ENCODE data around the gene QPCT. TPM values are rescaled to one million over a fixed set of nuclear protein-coding genes. Genes with fewer than 3 reads are reported as not detected.

Gene QPCT
- total and polyA plus RNA-seq, 11 donors: 1.3 to 7.2 (median 2.8) TPM

DNA sequence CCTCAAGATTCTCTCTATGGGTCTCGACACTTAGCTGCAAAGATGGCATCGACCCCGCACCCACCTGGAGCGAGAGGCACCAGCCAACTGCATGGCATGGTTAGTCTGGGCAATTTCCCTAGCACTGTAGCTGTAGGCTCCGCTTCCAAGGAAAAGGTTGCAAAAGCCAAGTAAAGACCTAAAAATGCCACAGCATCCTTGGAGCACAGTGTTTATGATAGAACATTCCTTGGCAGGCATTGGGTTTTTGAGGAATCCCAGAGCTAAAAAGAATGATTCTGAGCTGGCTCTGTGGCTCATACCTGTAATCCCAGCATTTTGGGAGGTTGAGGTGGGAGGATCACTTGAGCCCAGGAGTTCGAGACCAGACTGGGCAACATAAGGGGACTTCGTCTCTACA is 22.9 kb downstream of the QPCT start:
- H3K36me3 ChIP-seq: no peaks in the 10 kb centered on the region
- H3K9me3 ChIP-seq: no peaks in the 10 kb centered on the region
- intact Hi-C loops (cut with DNase I): no loop called here
- no peak for DNase-seq
- 96 to 98% (median 97%) methylated on average over 7 of the region's 7 CpGs for WGBS, 4 donors
- H3K27me3 ChIP-seq: no peaks in the 10 kb centered on the region
- no peak overlapping the region for H3K27ac ChIP-seq
- no peak for ATAC-seq
- peaks cover 0 to 5% (median 0%) of the 10 kb centered on the region in 12 donors for H3K4me1 ChIP-seq
- no peak overlapping the region for H3K4me3 ChIP-seq
- no peak for TF ChIP-seq POLR2A (IDR thresholded peaks at IDR 0.05)
- TF ChIP-seq, protein P1, sequence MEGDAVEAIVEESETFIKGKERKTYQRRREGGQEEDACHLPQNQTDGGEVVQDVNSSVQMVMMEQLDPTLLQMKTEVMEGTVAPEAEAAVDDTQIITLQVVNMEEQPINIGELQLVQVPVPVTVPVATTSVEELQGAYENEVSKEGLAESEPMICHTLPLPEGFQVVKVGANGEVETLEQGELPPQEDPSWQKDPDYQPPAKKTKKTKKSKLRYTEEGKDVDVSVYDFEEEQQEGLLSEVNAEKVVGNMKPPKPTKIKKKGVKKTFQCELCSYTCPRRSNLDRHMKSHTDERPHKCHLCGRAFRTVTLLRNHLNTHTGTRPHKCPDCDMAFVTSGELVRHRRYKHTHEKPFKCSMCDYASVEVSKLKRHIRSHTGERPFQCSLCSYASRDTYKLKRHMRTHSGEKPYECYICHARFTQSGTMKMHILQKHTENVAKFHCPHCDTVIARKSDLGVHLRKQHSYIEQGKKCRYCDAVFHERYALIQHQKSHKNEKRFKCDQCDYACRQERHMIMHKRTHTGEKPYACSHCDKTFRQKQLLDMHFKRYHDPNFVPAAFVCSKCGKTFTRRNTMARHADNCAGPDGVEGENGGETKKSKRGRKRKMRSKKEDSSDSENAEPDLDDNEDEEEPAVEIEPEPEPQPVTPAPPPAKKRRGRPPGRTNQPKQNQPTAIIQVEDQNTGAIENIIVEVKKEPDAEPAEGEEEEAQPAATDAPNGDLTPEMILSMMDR (IDR thresholded peaks at IDR 0.05): no peak

DNA sequence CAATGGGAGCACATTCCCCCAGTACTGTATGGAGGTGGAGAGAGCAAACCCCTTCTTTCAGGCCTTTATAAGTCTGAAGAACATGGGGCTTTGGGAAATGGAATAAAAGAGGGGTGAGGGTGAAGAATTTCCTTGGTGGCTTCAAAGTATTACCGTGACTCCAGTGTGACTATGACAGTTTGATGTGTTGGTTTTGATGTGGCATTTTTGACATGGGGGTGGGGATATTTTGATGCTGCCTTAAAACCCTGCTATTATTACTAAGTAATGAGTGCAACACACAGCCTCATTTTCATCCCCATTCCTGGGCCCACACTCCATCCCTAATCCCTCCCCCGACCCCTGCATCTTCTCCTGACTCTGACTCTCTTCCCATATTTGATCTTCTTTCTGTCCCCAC is 23.6 kb downstream of the QPCT start:
- DNase-seq (no peak), ATAC-seq (no peak)
- Histone ChIP-seq H3K9me3 (no peaks in the 10 kb centered on the region), H3K27ac (no peak overlapping the region), H3K36me3 (no peaks in the 10 kb centered on the region), H3K27me3 (no peaks in the 10 kb centered on the region), H3K4me3 (no peak overlapping the region), H3K4me1 (peaks cover 0 to 5% (median 0%) of the 10 kb centered on the region in 12 donors)
- WGBS, 4 donors: 93 to 100% (median 96%) methylated on average over 2 of the region's 2 CpGs
- intact Hi-C loops (cut with DNase I): no loop called here
- TF ChIP-seq, protein P1 (IDR thresholded peaks at IDR 0.05): no peak
- TF ChIP-seq POLR2A (IDR thresholded peaks at IDR 0.05): no peak

DNA sequence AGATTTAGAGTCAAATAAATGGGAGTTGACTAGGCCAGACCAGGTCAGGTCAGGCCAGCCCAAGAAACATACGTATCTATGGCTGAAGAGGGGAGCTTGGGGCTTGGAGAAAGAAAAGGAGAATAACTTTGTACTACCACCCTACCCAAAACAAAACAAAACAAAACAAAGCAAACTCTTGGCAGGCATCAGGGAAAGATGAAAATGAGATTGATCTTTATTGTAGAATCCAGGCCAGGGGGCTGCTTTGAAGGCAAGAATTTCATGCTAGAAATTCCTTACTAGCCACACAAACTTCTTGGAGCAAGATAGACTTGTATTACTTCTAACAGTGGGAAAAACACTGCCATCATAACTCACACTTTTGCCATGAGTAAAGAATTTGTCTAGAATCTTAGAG is 26.2 kb downstream of the QPCT start:
- no peak overlapping the region for H3K4me3 ChIP-seq
- ATAC-seq: no peak
- no peaks in the 10 kb centered on the region for H3K36me3 ChIP-seq
- no peak for DNase-seq
- H3K27me3 ChIP-seq: no peaks in the 10 kb centered on the region
- TF ChIP-seq, protein P1 (IDR thresholded peaks at IDR 0.05): no peak
- no peak for TF ChIP-seq POLR2A (IDR thresholded peaks at IDR 0.05)
- no peaks in the 10 kb centered on the region for H3K9me3 ChIP-seq
- 85 to 93% (median 91%) methylated on average over 1 of the region's 1 CpG for WGBS, 4 donors
- peaks cover 0 to 5% (median 0%) of the 10 kb centered on the region in 12 donors for H3K4me1 ChIP-seq
- intact Hi-C loops (cut with DNase I): no loop called here
- H3K27ac ChIP-seq: no peak overlapping the region

DNA sequence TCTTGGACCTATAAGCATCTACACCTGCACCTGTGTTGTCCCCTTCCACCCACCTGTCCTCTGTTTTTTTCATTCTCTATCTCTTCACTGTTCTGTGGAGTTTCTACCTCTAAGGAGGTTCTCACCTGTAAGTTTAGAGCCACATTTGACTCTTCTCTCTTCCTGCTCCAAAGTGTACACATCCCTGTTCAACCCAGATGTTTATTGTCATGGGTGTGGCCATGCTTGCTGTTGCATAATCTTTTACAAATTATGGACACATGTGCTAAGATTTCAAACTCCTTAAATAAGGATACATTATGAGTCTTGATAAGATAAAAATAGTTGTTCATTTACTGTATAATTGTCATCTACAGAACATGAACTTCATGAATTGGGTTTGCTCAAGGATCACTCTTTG is 27.6 kb downstream of the QPCT start:
- Histone ChIP-seq H3K4me3 (no peak overlapping the region), H3K27me3 (no peaks in the 10 kb centered on the region), H3K4me1 (no peaks in the 10 kb centered on the region), H3K27ac (no peak overlapping the region), H3K36me3 (no peaks in the 10 kb centered on the region), H3K9me3 (no peaks in the 10 kb centered on the region)
- ATAC-seq (no peak), DNase-seq (no peak)
- intact Hi-C loops (cut with DNase I): no loop called here
- TF ChIP-seq, protein P1 (IDR thresholded peaks at IDR 0.05): no peak
- no peak for TF ChIP-seq POLR2A (IDR thresholded peaks at IDR 0.05)

Data from heart left ventricle (tissue), 16 donors.